ENCODE measurements around the gene EYS. TPM values are rescaled to one million over a fixed set of nuclear protein-coding genes. Genes with fewer than 3 reads are reported as not detected.

Gene EYS
- total RNA-seq, 1 experiment from 2014 or later = not detected

- TF ChIP-seq ZFX (IDR thresholded peaks at IDR 0.05) = no peak
- TF ChIP-seq POLR2A (IDR thresholded peaks at IDR 0.05; ENCODE audit: borderline replicate concordance, extremely low read depth, insufficient read depth, insufficient read length) = no peak
- TF ChIP-seq ATF3 (IDR thresholded peaks at IDR 0.05) = no peak
- TF ChIP-seq POLR2AphosphoS5 (IDR thresholded peaks at IDR 0.05; ENCODE audit: low read depth, low read length) = no peak
- no peak for TF ChIP-seq EZH2phosphoT487 (IDR thresholded peaks at IDR 0.05; ENCODE audit: borderline replicate concordance)
Measured at GRCh38 chr6:64486578-64487351, 1220.3 kb downstream of the EYS start (continued).

- Histone ChIP-seq H3K27me3 (ENCODE audit: insufficient read depth, low read length) (no peaks in the 10 kb centered on the region), H4K20me1 (ENCODE audit: insufficient read depth) (no peaks in the 10 kb centered on the region), H3K9ac (ENCODE audit: low read length) (no peak overlapping the region), H3K9me3 (ENCODE audit: control insufficient read depth in 1 of 2, insufficient read depth in 1 of 2, low read depth in 1 of 2, low read length in 2 of 2) (peaks cover 3 to 12% of the 10 kb centered on the region in 2 experiments; a peak in 2 of 4 replicates), H3K79me2 (ENCODE audit: insufficient read depth, low read length) (no peaks in the 10 kb centered on the region), H3K9me2 (ENCODE audit: insufficient read depth) (no peaks in the 10 kb centered on the region), H3K36me3 (ENCODE audit: control insufficient read depth in 1 of 2, insufficient read depth in 2 of 2, low read length in 2 of 2) (no peaks in the 10 kb centered on the region), H2AFZ (ENCODE audit: low read depth, low read length, poor library complexity, severe bottlenecking) (no peak overlapping the region), H3K4me2 (ENCODE audit: low read length) (no peak overlapping the region), H3K4me1 (ENCODE audit: control insufficient read depth in 1 of 2, insufficient read depth in 2 of 2, low read length in 2 of 2) (no peaks in the 10 kb centered on the region), H3K27ac (ENCODE audit: low read depth, low read length) (no peak overlapping the region), H3K4me3 (replicated peaks in 1 of 2; ENCODE audit: low read depth in 1 of 2, low read length in 2 of 2) (no peak overlapping the region)
- CTCF ChIA-PET = no interaction called here
- no peak for ATAC-seq
- no peak for DNase-seq (ENCODE audit: low read depth, low spot score)
- TF ChIP-seq RAD21 (IDR thresholded peaks at IDR 0.05; ENCODE audit: low read depth) (no peak), POLR2AphosphoS5 (IDR thresholded peaks at IDR 0.05; ENCODE audit: low read depth, low read length) (no peak), POLR2A (IDR thresholded peaks at IDR 0.05; ENCODE audit: borderline replicate concordance, extremely low read depth, insufficient read depth, insufficient read length) (no peak), SRF (IDR thresholded peaks at IDR 0.05; ENCODE audit: low read depth) (no peak), SP1 (IDR thresholded peaks at IDR 0.05; ENCODE audit: low read depth) (no peak), MAX (IDR thresholded peaks at IDR 0.05) (no peak), CEBPB (IDR thresholded peaks at IDR 0.05; ENCODE audit: low read depth) (no peak), YY1 (IDR thresholded peaks at IDR 0.05; ENCODE audit: extremely low read depth, insufficient replicate concordance, low read depth, low read length) (no peak), ELF1 (IDR thresholded peaks at IDR 0.05; ENCODE audit: borderline replicate concordance, low read depth) (no peak), EZH2phosphoT487 (IDR thresholded peaks at IDR 0.05; ENCODE audit: borderline replicate concordance) (no peak), ATF3 (IDR thresholded peaks at IDR 0.05) (no peak), FOSL1 (IDR thresholded peaks at IDR 0.05; ENCODE audit: low read depth) (no peak), ZFX (IDR thresholded peaks at IDR 0.05) (no peak)
- intact Hi-C loops (cut with micrococcal nuclease) = no loop called here
- POLR2A ChIA-PET = no interaction called here
- RAD21 ChIA-PET (ENCODE audit: low non-redundant PET in 1 of 2, low total read pairs in 2 of 2, uncharacterized antibody in 2 of 2, unreplicated experiment in 2 of 2) = no interaction called here
- BruUV-seq (replicated peaks) = no TSS peak
Measured at GRCh38 chr6:64483956-64484499, 1223.0 kb downstream of the EYS start.
